WERI-Rb-1 (cell line): ENCODE data around the gene BPI.
"Not testable (repeated sequence)": the region's sequence is repeated elsewhere in the genome, so short reads cannot be mapped to it uniquely, and the experiment has no call there.

Source experiments
- DNase-seq: peaks from one replicate; pipeline ENCODE4 v3.0.0-alpha.2; 2020
- H3K27ac ChIP-seq: fragments of 250-450 bp; sonication (Bioruptor Pico); 2 replicates; pipeline ENCODE4 v1.5.1; 2020; ENCODE audit warnings: mild to moderate bottlenecking, moderate library complexity
- H3K27me3 ChIP-seq: fragments of 250-450 bp; sonication (Bioruptor Pico); 2 replicates; pipeline ENCODE4 v1.5.1; 2021; ENCODE audit warnings: mild to moderate bottlenecking, low read depth, moderate library complexity; ENCODE audit not compliant: insufficient read depth, severe bottlenecking
- H3K36me3 ChIP-seq: fragments of 250-450 bp; sonication (Bioruptor Pico); 2 replicates; pipeline ENCODE4 v1.5.1; 2020; ENCODE audit warnings: mild to moderate bottlenecking, moderate library complexity
- H3K4me3 ChIP-seq: 2 replicates; pipeline ENCODE4 v1.5.1; 2011; ENCODE audit warnings: low read depth, mild to moderate bottlenecking, control low read depth, low read length
- H3K9me3 ChIP-seq: fragments of 250-450 bp; sonication (Bioruptor Pico); 2 replicates; pipeline ENCODE4 v1.5.1; 2021; ENCODE audit warnings: mild to moderate bottlenecking, moderate library complexity; ENCODE audit not compliant: severe bottlenecking
- TF ChIP-seq, protein P1 (sequence below): IDR thresholded peaks from 2 replicates; pipeline ENCODE4 v1.5.1; 2011; ENCODE audit warnings: low read depth, mild to moderate bottlenecking, control low read depth, inconsistent platforms, low read length

BPI gene

DNA sequence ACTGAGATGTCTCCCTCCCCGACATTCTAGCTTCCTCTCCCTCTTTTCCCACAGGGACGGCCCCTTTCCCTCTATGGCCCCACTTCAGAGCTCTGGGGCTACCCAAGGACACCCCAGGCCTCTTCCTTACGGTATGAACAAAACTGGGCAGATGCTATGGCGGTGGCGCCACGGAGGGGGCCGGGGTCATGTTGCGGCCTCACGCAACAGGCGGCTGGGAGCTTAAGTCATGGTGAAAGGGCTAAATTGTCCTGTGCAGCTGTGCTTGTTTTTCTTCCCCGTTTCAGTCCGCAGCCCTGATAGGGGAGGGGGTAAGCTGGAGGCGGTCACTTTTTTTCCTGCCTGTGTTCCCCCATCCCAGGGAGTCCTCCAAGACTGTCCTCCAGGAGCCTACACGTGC is 25.8 kb upstream of the BPI start:
- Histone ChIP-seq H3K36me3 (no peaks in the 10 kb centered on the region), H3K4me3 (peak overlapping the region; percentile 30), H3K27ac (peak overlapping the region; percentile 96), H3K27me3 (no peaks in the 10 kb centered on the region), H3K9me3 (peaks cover 30% of the 10 kb centered on the region)
- TF ChIP-seq, protein P1, sequence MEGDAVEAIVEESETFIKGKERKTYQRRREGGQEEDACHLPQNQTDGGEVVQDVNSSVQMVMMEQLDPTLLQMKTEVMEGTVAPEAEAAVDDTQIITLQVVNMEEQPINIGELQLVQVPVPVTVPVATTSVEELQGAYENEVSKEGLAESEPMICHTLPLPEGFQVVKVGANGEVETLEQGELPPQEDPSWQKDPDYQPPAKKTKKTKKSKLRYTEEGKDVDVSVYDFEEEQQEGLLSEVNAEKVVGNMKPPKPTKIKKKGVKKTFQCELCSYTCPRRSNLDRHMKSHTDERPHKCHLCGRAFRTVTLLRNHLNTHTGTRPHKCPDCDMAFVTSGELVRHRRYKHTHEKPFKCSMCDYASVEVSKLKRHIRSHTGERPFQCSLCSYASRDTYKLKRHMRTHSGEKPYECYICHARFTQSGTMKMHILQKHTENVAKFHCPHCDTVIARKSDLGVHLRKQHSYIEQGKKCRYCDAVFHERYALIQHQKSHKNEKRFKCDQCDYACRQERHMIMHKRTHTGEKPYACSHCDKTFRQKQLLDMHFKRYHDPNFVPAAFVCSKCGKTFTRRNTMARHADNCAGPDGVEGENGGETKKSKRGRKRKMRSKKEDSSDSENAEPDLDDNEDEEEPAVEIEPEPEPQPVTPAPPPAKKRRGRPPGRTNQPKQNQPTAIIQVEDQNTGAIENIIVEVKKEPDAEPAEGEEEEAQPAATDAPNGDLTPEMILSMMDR, result no peak
- DNase-seq, result peak; percentile 97

DNA sequence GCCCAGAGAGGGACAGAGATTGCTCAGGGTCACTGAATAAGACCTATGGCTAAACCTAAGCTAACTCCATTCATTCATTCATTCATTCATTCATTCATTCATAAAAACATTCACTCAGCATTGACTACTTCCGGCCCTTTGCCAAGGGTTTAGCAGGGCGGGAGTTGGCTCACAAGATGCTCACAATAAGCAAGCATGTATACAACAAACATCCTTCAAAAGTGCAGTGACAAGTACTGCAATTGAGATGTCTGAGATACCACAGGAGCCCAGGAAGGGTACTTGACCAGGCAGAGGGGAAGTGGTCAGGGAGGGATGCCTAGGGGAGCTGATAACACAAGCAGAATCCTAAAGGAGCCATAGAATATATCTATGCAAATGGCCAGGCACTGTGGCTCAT is 25.2 kb upstream of the BPI start:
- Histone ChIP-seq H3K4me3 (no peak overlapping the region), H3K9me3 (peaks cover 30% of the 10 kb centered on the region), H3K27me3 (no peaks in the 10 kb centered on the region), H3K36me3 (no peaks in the 10 kb centered on the region), H3K27ac (peak overlapping the region; percentile 96)
- TF ChIP-seq, protein P1, result no peak
- DNase-seq, result no peak

DNA sequence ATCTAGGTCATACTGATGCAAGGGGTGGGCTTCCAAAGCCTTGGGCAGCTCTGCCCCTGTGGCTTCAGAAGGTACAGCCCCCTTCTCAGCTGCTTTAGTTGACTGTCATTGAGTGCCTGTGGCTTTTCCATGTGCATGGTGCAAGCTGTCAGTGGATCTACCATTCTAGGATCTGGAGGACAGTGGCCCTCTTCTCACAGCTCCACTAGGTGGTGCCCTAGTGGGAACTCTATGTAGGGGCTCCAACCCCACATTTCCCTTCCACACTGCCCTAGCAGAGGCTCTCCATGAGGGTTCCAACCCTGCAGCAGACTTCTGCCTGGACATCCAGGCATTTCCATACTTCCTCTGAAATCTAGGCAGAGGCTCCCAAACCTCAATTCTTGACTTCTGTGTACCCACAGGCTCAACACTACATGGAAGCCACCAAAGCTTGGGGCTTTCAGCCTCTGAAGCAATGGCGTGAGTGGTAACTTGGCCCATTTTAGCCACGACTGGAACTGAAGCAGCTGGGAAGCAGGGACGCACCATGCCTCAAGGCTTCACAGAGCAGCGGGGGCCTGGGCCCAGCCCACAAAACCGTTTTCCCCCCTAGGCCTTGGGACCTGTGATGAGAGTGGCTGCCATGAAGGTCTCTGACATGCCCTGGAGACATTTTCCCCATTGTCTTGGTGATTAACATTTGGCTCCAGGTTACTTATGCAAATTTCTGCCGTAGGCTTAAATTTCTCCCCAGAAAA is 22.6 kb upstream of the BPI start:
- Histone ChIP-seq H3K27ac (peak overlapping the region; percentile 96), H3K9me3 (peaks cover 29% of the 10 kb centered on the region)
- H3K4me3 ChIP-seq, H3K36me3 ChIP-seq, DNase-seq, H3K27me3 ChIP-seq: not testable (repeated sequence)

DNA sequence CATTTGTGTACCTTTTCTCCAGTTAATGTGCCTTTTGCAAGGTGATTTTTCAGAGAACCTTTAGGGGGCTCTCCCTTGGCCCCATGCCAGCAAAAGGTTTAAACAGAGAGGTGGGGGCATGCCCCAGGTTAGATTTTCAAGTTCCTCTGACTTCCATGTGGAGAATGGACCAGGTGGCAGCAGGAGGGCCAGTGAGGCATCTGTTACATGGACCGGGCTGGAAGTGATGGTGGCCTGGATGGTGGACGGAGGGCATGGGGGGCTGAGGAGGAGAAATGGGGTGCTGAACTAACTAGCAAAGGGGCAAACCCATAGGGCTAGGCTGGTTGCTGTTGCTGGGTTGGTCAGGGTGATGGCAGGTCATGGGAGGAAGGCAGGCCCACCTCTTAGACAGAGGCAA is 20.7 kb upstream of the BPI start:
- TF ChIP-seq, protein P1, result no peak
- Histone ChIP-seq H3K4me3 (no peak overlapping the region), H3K9me3 (peaks cover 29% of the 10 kb centered on the region), H3K36me3 (no peaks in the 10 kb centered on the region), H3K27ac (no peak overlapping the region), H3K27me3 (no peaks in the 10 kb centered on the region)
- no peak for DNase-seq

DNA sequence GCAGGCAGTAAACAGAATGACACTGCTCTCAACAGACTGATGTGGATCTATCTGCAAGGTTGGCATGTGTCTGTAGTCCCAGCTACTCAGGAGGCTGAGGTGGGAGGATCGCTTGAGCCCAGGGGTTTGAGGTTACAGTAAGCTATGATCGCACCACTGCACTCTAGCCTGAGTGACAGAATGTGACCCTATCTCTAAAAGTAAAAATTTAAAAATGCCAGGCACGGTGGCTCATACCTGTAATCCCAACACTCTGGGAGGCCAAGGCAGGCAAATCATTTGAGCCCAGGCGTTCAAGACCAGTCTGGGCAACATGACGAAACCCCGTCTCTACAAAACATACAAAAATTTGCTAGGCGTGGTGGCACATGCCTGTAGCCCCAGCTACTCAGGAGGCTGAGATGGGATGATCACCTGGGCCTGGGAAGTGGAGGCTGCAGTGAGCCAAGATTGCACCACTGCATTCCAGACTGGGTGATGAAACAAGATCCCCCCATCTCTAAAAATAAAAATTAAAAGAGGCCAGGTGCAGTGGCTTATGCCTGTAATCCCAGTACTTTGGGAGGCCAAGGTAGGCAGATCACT is 19.8 kb upstream of the BPI start:
- not testable (repeated sequence) for DNase-seq, H3K27me3 ChIP-seq, H3K4me3 ChIP-seq, H3K27ac ChIP-seq, H3K36me3 ChIP-seq
- H3K9me3 ChIP-seq, result peaks cover 29% of the 10 kb centered on the region

DNA sequence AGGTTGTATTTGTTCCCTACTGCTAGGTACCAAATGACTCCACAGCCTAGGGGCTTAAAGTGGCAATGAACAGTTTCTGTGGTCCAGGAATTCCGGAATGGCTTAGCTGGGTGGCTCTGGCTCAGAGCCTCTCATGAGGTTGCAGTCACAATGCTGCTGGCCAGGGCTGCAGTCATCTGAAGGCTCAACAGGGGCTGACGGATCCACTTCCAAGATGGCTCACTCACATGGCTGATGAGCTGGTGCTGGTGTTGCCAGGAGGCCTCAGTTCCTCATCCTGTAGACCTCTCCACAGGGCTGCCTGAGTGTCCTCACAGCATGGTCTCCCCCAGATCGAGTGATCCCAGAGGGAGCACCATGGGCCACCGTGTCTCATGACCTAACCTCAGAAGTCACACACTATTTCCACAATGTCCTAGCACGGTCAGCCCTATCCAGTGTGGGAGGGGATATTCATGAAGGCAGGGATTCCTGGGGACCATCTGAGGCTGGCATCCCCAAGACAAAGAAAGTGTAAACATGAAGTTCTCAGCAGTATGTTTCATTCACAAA is 19.0 kb upstream of the BPI start:
- no peak overlapping the region for H3K27ac ChIP-seq
- no peaks in the 10 kb centered on the region for H3K36me3 ChIP-seq
- no peak overlapping the region for H3K4me3 ChIP-seq
- peaks cover 24% of the 10 kb centered on the region for H3K9me3 ChIP-seq
- no peak for DNase-seq
- no peaks in the 10 kb centered on the region for H3K27me3 ChIP-seq
- TF ChIP-seq, protein P1, result no peak
